ENCODE measurements around the gene EMX1. TPM values are rescaled to one million over a fixed set of nuclear protein-coding genes. Genes with fewer than 3 reads are reported as not detected.
A peak's percentile ranks its signal among the peaks of the same experiment; 100 is the strongest.

EMX1 gene
- total RNA-seq, result not detected
- long read RNA-seq, donor 1, result 0 reads
- long read RNA-seq, donor 2, result 0 reads

- DNase-seq (ENCODE audit: low spot score), result no peak
- intact Hi-C loops (cut with DNase I), result no loop called here
These were observed at the start of gene EMX1 for GRCh38 chr2:72917138-72917876. Gene EMX1, plus strand, starts transcription at chr2:72917519. Its CDS starts 334 bp downstream, at chr2:72917853.

DNA sequence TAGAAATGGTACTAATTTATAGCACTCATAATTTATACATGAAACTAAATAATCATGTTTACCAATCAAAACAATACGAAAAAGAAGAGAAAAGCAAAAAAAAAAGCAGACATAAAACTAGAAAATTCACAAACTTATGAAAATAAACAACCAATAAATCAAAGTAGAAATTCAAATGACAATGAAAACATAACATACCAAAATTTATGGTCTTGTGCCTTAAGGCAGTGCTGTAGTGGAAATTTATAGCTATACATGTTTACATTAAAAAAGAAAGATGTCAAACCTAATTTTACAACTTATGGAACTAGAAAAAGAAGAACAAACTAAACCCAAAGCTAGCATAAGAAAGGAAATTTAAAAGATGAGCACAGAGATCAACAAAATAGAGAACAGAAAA lies 46.3 kb upstream of the EMX1 start:
- DNase-seq (ENCODE audit: low spot score), result no peak
- intact Hi-C loops (cut with DNase I), result no loop called here

GRCh38 chr2:72871880-72872279 lies 45.4 kb upstream of the EMX1 start:
- intact Hi-C loops (cut with DNase I), result no loop called here
- DNase-seq (ENCODE audit: low spot score), result no peak

- intact Hi-C loops (cut with DNase I), result no loop called here
- DNase-seq (ENCODE audit: low spot score), result peak; percentile 70
These were observed 33.9 kb upstream of the EMX1 start for GRCh38 chr2:72883356-72883962.

- DNase-seq (ENCODE audit: low spot score), result no peak
- intact Hi-C loops (cut with DNase I), result no loop called here
These were observed 30.8 kb upstream of the EMX1 start for GRCh38 chr2:72886505-72887031.

DNA sequence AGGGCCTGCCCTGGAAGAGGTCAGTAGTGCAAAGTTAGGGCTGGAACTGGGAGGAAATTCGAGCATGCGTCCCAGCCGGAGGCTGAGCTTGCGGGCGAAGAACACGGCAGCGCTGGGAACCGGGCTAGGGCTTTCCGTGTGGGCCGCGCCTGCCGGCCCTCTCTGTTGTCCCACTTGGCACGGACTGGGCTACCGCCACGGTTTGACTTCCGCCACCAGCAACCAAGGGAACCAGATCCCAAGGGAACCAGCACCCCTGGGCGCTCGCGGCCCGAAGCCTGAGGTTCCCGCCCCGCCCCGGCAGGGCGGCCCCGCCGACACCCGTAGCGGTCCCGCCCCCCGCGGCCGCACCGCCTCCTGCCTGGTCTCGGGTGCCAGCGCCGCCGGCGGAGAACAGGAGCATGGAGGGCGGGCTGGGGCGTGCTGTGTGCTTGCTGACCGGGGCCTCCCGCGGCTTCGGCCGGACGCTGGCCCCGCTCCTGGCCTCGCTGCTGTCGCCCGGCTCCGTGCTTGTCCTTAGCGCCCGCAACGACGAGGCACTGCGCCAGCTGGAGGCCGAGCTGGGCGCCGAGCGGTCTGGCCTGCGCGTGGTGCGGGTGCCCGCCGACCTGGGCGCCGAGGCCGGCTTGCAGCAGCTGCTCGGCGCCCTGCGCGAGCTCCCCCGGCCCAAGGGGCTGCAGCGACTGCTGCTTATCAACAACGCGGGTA lies 30.1 kb upstream of the EMX1 start, which contains the start of gene SPR:
Gene SPR (plus strand): TSS at position 377 of the 708 bp plus-strand sequence. CDS start 25 bp downstream, at position 402.
- intact Hi-C loops (cut with DNase I), result no loop called here

GRCh38 chr2:72887740-72888437 lies 29.4 kb upstream of the EMX1 start:
- intact Hi-C loops (cut with DNase I), result no loop called here
- peak; percentile 97 for DNase-seq (ENCODE audit: low spot score)

More for the DNA sequence above, 30.1 kb upstream of the EMX1 start, which contains the start of gene SPR:
- DNase-seq (ENCODE audit: low spot score), result peak; percentile 93

GRCh38 chr2:72888438-72889202 lies 28.7 kb upstream of the EMX1 start:
- DNase-seq (ENCODE audit: low spot score), result peak; percentile 79
- intact Hi-C loops (cut with DNase I), result no loop called here

DNA sequence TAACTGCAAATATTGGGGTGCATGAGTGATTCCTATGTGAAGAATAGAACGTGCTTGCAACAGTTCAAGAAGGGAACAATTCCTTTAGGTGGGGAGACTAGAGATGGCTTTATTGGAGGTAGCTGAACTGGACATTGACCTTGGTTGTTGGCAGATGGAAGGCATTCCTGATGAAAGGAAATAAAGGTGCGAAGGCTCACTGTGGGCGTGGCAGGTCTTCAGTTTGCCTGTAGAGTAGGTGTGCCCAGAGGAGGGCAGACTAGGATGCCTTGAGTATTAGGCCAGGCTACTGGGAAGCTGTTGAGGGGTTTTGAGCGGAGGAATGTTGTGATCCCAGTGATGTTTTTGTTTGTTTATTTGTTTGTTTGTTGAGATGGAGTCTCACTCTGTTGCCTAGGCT lies 27.3 kb upstream of the EMX1 start:
- no peak for DNase-seq (ENCODE audit: low spot score)
- intact Hi-C loops (cut with DNase I), result loop anchor here (5.0 to 10.0 kb wide), 2 partner anchors 265 to 272 kb away; no protein-coding TSS in a partner anchor

DNA sequence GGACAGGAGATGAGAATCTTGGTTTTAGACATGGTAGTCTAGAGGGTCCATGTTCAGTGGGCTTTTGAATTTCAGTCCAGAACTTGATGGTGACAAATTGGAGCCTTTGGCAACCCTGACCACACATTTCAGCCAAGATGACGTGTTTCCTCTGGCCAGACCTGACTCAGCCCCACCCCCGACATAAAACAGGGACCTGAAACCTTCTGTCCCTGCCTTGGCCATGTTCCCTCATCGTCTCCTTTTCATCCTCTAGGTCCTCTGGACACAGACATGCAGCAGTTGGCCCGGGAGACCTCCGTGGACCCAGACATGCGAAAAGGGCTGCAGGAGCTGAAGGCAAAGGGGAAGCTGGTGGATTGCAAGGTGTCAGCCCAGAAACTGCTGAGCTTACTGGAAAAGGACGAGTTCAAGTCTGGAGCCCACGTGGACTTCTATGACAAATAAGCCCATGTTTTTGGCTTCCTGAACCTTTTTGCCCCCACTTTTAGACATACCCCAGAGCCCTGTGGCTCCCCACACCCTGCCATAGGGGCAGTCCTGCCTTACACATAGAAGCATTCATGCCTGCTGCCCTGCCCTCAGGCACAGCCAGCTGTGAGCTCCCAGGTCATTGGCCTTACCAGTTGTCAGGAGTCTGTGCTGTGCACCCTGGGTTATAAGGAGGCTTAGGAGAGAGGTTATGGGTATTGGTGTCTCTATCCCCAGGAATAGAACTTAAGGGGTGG lies 26.1 kb upstream of the EMX1 start:
- no peak for DNase-seq (ENCODE audit: low spot score)
- intact Hi-C loops (cut with DNase I), result loop anchor here (5.0 to 10.0 kb wide), 2 partner anchors 264 to 271 kb away; no protein-coding TSS in a partner anchor

- DNase-seq (ENCODE audit: low spot score), result peak; percentile 90
These were observed 24.7 kb upstream of the EMX1 start for GRCh38 chr2:72892506-72893173.

DNA sequence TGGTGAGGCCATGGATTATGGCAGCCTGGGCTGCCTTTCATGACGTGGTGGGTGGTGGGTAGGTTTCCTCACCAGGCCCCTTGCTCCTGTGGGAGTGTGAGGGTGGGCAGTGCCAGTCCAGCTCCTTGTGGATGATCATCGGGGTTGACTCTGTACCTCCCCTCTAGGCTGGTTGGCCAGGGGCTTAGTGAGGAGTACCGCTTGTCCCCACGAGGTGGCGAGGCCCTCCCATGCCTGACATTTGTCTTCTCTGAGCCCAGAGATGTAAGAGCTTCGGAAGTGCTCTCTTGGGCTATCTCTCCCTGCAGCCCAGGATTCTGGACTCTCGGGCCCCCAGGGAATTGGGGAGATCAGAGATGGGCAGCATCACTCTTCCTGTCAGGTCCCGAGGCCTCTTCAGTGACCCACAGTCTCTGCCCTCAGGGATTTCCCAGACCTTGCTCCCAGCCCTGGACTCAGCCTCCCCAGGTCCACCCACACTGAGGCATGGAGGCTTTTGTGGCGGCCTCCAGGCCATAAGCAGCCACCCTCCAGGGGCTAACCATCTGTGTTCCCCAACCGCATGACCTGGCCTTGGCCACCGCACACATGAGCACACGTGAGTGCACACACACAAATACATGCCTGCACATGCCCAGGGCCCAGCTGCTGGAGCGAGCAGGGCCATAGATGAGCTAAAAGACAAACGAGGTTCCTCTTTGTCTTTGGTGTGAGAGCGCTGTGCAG lies 23.6 kb upstream of the EMX1 start:
- intact Hi-C loops (cut with DNase I), result loop anchor here (5.0 to 10.0 kb wide), 2 partner anchors 261 to 269 kb away; no protein-coding TSS in a partner anchor
- DNase-seq (ENCODE audit: low spot score), result peak; percentile 84

More at GRCh38 chr2:72892506-72893173, 24.7 kb upstream of the EMX1 start:
- intact Hi-C loops (cut with DNase I), result loop anchor here (5.0 to 10.0 kb wide), 2 partner anchors 262 to 270 kb away; no protein-coding TSS in a partner anchor

DNA sequence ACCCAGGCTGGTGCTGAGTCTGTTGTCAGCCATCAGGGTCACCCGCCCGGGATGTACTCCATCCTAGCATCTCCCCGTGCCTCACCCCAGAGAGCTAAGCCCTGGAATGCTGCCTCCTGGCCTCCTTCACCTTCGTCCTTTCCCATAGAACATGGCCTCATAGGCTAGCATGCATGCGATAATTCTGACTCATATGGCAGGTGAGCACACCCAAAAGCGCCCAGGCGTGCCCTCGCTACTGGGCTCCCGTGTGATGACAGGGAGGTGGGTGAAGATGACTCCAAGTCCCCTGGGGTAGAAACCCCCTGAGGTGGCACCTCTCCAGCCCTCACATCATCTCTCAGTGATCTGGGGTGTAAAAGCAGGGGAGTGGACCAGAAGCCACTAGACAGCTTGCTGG lies 22.8 kb upstream of the EMX1 start:
- peak; percentile 53 for DNase-seq (ENCODE audit: low spot score)
- intact Hi-C loops (cut with DNase I), result loop anchor here (5.0 to 10.0 kb wide), 2 partner anchors 260 to 268 kb away; no protein-coding TSS in a partner anchor

- intact Hi-C loops (cut with DNase I), result loop anchor here in 1 of 2 donors (5.0 to 10.0 kb wide), 2 partner anchors 77 to 260 kb away; no protein-coding TSS in a partner anchor
- no peak for DNase-seq (ENCODE audit: low spot score)
These were observed 22.2 kb upstream of the EMX1 start for GRCh38 chr2:72895154-72895553.

- intact Hi-C loops (cut with DNase I), result loop anchor here in 1 of 2 donors (5.0 to 10.0 kb wide), 2 partner anchors 76 to 259 kb away; no protein-coding TSS in a partner anchor
These were observed 21.5 kb upstream of the EMX1 start for GRCh38 chr2:72895759-72896281.

GRCh38 chr2:72896446-72896845 lies 20.9 kb upstream of the EMX1 start:
- intact Hi-C loops (cut with DNase I), result loop anchor here in 1 of 2 donors (5.0 to 10.0 kb wide), 2 partner anchors 76 to 258 kb away; no protein-coding TSS in a partner anchor

More at GRCh38 chr2:72895759-72896281, 21.5 kb upstream of the EMX1 start:
- peak; percentile 83 for DNase-seq (ENCODE audit: low spot score)

More at GRCh38 chr2:72896446-72896845, 20.9 kb upstream of the EMX1 start:
- no peak for DNase-seq (ENCODE audit: low spot score)

Measured in posterior vena cava (tissue), 2 donors.